Gastrocnemius medialis (tissue), 4 donors: ENCODE data around the gene MPZ.

Experiments used
- POLR2A ChIP-seq, 2 donors: fragments of 450-650 bp; IDR thresholded peaks; one replicate each; pipeline ENCODE4 v1.6.1; 2017; ENCODE audit warnings: antibody characterized with exemption in 2 of 2, mild to moderate bottlenecking in 2 of 2, moderate library complexity in 2 of 2
- TF ChIP-seq, protein P1 (sequence below), 5 experiments: fragments of 450-650 bp in 3 of 5; fragments of 200-600 bp in 2 of 5; sonication (generic) in 2 of 5; IDR thresholded peaks in 4 of 5; conservative IDR thresholded peaks in 1 of 5; 1 replicate in 4 of 5; 2 replicates in 1 of 5; pipeline ENCODE4 v1.5.1; 2016 to 2019; ENCODE audit warnings: antibody characterized with exemption in 5 of 5, mild to moderate bottlenecking in 3 of 5, moderate library complexity in 3 of 5

DNA sequence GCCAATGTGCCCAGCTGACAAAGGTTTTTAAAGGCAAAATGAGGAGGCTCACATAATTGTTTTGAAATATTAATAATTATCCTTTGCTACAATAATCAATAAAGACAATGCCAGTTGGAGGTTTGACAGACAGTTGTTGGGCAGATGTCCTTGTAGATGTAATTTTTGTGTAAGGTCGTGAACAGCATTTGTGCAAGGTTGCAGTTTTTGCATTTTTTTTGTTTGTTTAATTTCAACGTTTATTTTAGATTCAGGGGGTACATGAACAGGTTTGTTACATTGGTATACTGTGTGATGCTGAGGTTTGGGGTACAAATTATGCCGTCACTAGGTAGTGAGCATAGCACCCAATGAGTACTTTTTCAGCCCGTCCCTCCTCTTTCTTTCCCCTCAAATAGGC is 9.3 kb downstream of the MPZ start:
- TF ChIP-seq, protein P1, sequence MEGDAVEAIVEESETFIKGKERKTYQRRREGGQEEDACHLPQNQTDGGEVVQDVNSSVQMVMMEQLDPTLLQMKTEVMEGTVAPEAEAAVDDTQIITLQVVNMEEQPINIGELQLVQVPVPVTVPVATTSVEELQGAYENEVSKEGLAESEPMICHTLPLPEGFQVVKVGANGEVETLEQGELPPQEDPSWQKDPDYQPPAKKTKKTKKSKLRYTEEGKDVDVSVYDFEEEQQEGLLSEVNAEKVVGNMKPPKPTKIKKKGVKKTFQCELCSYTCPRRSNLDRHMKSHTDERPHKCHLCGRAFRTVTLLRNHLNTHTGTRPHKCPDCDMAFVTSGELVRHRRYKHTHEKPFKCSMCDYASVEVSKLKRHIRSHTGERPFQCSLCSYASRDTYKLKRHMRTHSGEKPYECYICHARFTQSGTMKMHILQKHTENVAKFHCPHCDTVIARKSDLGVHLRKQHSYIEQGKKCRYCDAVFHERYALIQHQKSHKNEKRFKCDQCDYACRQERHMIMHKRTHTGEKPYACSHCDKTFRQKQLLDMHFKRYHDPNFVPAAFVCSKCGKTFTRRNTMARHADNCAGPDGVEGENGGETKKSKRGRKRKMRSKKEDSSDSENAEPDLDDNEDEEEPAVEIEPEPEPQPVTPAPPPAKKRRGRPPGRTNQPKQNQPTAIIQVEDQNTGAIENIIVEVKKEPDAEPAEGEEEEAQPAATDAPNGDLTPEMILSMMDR (IDR thresholded peaks at IDR 0.05 in 4 of 5, conservative IDR thresholded peaks at IDR 0.05 in 1 of 5) = no peak
- TF ChIP-seq POLR2A (IDR thresholded peaks at IDR 0.05) = no peak
